GM21576 (cell line): ENCODE data around the gene KRTAP19-8.

Experiments used
- ATAC-seq: cut with Tn5 transposase; IDR thresholded peaks from one replicate; pipeline ENCODE4 v1.9.1; 2021; ENCODE audit warnings: mild to moderate bottlenecking, moderate library complexity; ENCODE audit not compliant: unreplicated experiment

Gene KRTAP19-8

GRCh38 chr21:31038376-31038775 lies at the start of gene KRTAP19-8:
KRTAP19-8 (minus strand) TSS chr21:31038476; CDS start chr21:31038443, 33 bp downstream.
- no peak for ATAC-seq

- ATAC-seq, result no peak
These were observed 49.6 kb upstream of the KRTAP19-8 start for GRCh38 chr21:31087639-31088473.

- no peak for ATAC-seq
These were observed 46.4 kb upstream of the KRTAP19-8 start for GRCh38 chr21:31084689-31085088.

- peak; percentile 69 for ATAC-seq
These were observed 40.5 kb upstream of the KRTAP19-8 start for GRCh38 chr21:31078796-31079195.

- no peak for ATAC-seq
These were observed 39.9 kb upstream of the KRTAP19-8 start for GRCh38 chr21:31078216-31078615.

- no peak for ATAC-seq
These were observed 37.6 kb upstream of the KRTAP19-8 start for GRCh38 chr21:31075848-31076247.

- ATAC-seq, result no peak
These were observed 34.3 kb upstream of the KRTAP19-8 start for GRCh38 chr21:31072533-31072932.

- peak; percentile 67 for ATAC-seq
These were observed 26.5 kb upstream of the KRTAP19-8 start for GRCh38 chr21:31064803-31065202.

GRCh38 chr21:31052489-31053142 lies 14.3 kb upstream of the KRTAP19-8 start:
- ATAC-seq, result no peak

- ATAC-seq, result no peak
These were observed 12.4 kb upstream of the KRTAP19-8 start for GRCh38 chr21:31050577-31051157.

GRCh38 chr21:31045841-31046240 lies 7.6 kb upstream of the KRTAP19-8 start:
- ATAC-seq, result no peak

GRCh38 chr21:31043471-31043870 lies 5.2 kb upstream of the KRTAP19-8 start:
- ATAC-seq, result no peak

- no peak for ATAC-seq
These were observed 3.8 kb upstream of the KRTAP19-8 start for GRCh38 chr21:31042080-31042464.

GRCh38 chr21:31041295-31042079 lies 3.2 kb upstream of the KRTAP19-8 start:
- ATAC-seq, result no peak

- no peak for ATAC-seq
These were observed 3.9 kb downstream of the KRTAP19-8 start for GRCh38 chr21:31034378-31034777.

GRCh38 chr21:31030367-31031106 lies 7.7 kb downstream of the KRTAP19-8 start:
- peak; percentile 93 for ATAC-seq

GRCh38 chr21:31023680-31024079 lies 14.6 kb downstream of the KRTAP19-8 start:
- ATAC-seq, result no peak

- no peak for ATAC-seq
These were observed 16.0 kb downstream of the KRTAP19-8 start for GRCh38 chr21:31022306-31022705.

GRCh38 chr21:31018232-31018631 lies 20.0 kb downstream of the KRTAP19-8 start:
- no peak for ATAC-seq

- ATAC-seq, result no peak
These were observed 23.4 kb downstream of the KRTAP19-8 start for GRCh38 chr21:31014891-31015290.
